Measurements from ENCODE around the gene RPS6KA4.

- TF ChIP-seq, protein P1, sequence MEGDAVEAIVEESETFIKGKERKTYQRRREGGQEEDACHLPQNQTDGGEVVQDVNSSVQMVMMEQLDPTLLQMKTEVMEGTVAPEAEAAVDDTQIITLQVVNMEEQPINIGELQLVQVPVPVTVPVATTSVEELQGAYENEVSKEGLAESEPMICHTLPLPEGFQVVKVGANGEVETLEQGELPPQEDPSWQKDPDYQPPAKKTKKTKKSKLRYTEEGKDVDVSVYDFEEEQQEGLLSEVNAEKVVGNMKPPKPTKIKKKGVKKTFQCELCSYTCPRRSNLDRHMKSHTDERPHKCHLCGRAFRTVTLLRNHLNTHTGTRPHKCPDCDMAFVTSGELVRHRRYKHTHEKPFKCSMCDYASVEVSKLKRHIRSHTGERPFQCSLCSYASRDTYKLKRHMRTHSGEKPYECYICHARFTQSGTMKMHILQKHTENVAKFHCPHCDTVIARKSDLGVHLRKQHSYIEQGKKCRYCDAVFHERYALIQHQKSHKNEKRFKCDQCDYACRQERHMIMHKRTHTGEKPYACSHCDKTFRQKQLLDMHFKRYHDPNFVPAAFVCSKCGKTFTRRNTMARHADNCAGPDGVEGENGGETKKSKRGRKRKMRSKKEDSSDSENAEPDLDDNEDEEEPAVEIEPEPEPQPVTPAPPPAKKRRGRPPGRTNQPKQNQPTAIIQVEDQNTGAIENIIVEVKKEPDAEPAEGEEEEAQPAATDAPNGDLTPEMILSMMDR (conservative IDR thresholded peaks at IDR 0.05; ENCODE audit: low read length) = no peak
- no peak for TF ChIP-seq EZH2phosphoT487 (IDR thresholded peaks at IDR 0.05; ENCODE audit: borderline replicate concordance, low read depth, low read length)
These were observed 20.2 kb downstream of the RPS6KA4 start for GRCh38 chr11:64379160-64379559.

All from OCI-LY7 (cell line).